NT2/D1 (cell line): ENCODE data around the gene CGNL1.

Source experiments
- SUZ12 ChIP-seq: IDR thresholded peaks from 2 replicates; pipeline ENCODE4 v1.6.1; 2011; ENCODE audit not compliant: insufficient read length, insufficient read depth; ENCODE audit errors: extremely low read depth
- YY1 ChIP-seq: IDR thresholded peaks from 2 replicates; pipeline ENCODE4 v1.6.1; 2011; ENCODE audit not compliant: insufficient read length, insufficient read depth
- ZNF274 ChIP-seq: IDR thresholded peaks from 2 replicates; pipeline ENCODE4 v1.6.1; 2011; ENCODE audit warnings: mild to moderate bottlenecking, low read depth, low read length

GRCh38 chr15:57477736-57478522 lies 101.6 kb downstream of the CGNL1 start:
- TF ChIP-seq ZNF274, result no peak
- no peak for TF ChIP-seq YY1
- TF ChIP-seq SUZ12, result no peak
